ENCODE data around the gene UBE2I.
A peak's percentile ranks its signal among the peaks of the same experiment; 100 is the strongest.
"Not testable (repeated sequence)": the region's sequence is repeated elsewhere in the genome, so short reads cannot be mapped to it uniquely, and the experiment has no call there.

The UBE2I gene

GRCh38 chr16:1293921-1294656 is 15.3 kb upstream of the UBE2I start:
- no peak for FAIRE-seq

- FAIRE-seq = no peak
These were observed 14.0 kb upstream of the UBE2I start for GRCh38 chr16:1295465-1295864.

- not testable (repeated sequence) for FAIRE-seq
These were observed 12.8 kb upstream of the UBE2I start for GRCh38 chr16:1296688-1297017.

GRCh38 chr16:1297018-1297696 is 12.3 kb upstream of the UBE2I start:
- FAIRE-seq = peak; percentile 13

GRCh38 chr16:1298406-1298805 is 11.0 kb upstream of the UBE2I start:
- no peak for FAIRE-seq

- FAIRE-seq = no peak
These were observed 10.2 kb upstream of the UBE2I start for GRCh38 chr16:1299012-1299867.

- FAIRE-seq = no peak
These were observed 9.6 kb upstream of the UBE2I start for GRCh38 chr16:1299868-1300203.

- no peak for FAIRE-seq
These were observed 8.6 kb upstream of the UBE2I start for GRCh38 chr16:1300664-1301476.

GRCh38 chr16:1301562-1301961 is 7.9 kb upstream of the UBE2I start:
- no peak for FAIRE-seq

- FAIRE-seq = no peak
These were observed 3.6 kb upstream of the UBE2I start for GRCh38 chr16:1305823-1306222.

GRCh38 chr16:1306334-1306733 is 3.1 kb upstream of the UBE2I start:
- FAIRE-seq = no peak

- no peak for FAIRE-seq
These were observed 1.1 kb upstream of the UBE2I start for GRCh38 chr16:1308036-1308976.

- no peak for FAIRE-seq
These were observed 724 bp downstream of the UBE2I start for GRCh38 chr16:1309888-1310831.

GRCh38 chr16:1310832-1311200 is 1.4 kb downstream of the UBE2I start:
- no peak for FAIRE-seq

GRCh38 chr16:1311212-1311737 is 1.8 kb downstream of the UBE2I start:
- no peak for FAIRE-seq

GRCh38 chr16:1311738-1312466 is 2.5 kb downstream of the UBE2I start:
- FAIRE-seq = no peak

GRCh38 chr16:1312467-1312816 is 3.0 kb downstream of the UBE2I start:
- FAIRE-seq = no peak

- no peak for FAIRE-seq
These were observed 3.5 kb downstream of the UBE2I start for GRCh38 chr16:1312903-1313302.

GRCh38 chr16:1313721-1314369 is 4.4 kb downstream of the UBE2I start:
- FAIRE-seq = no peak
